Gastrocnemius medialis (tissue), 4 donors: Measurements from ENCODE around the gene UBE2Q1. TPM values are rescaled to one million over a fixed set of nuclear protein-coding genes. Genes with fewer than 3 reads are reported as not detected.

Experiments used
- ATAC-seq, 2 donors: fragments of 150-250 bp; one replicate each; pipeline ENCODE4 v1.9.1; 2016
- DNase-seq, 2 donors: peaks; one replicate each; pipeline ENCODE4 v3.0.0-alpha.2; 2019
- H3K27ac ChIP-seq, 4 donors: fragments of 200-600 bp; sonication (generic); 1 replicate in 1 of 4; 2 replicates in 3 of 4; pipeline ENCODE4 v1.5.1; 2016 to 2018; ENCODE audit warnings: mild to moderate bottlenecking in 2 of 4, moderate library complexity in 1 of 4
- H3K27me3 ChIP-seq, 3 donors: fragments of 200-600 bp; sonication (generic) in 2 of 3; 1 replicate in 1 of 3; 2 replicates in 2 of 3; pipeline versions ENCODE4 v1.5.1 to v1.6.0; 2016 to 2019; ENCODE audit warnings: mild to moderate bottlenecking in 1 of 3, moderate library complexity in 1 of 3
- H3K36me3 ChIP-seq, 2 donors: fragments of 200-600 bp; sonication (generic) in 1 of 2; one replicate each; pipeline ENCODE4 v1.5.1; 2017 to 2018
- H3K4me1 ChIP-seq, 2 donors: fragments of 200-600 bp; sonication (generic) in 1 of 2; one replicate each; pipeline ENCODE4 v1.5.1; 2016 to 2017; ENCODE audit warnings: mild to moderate bottlenecking in 2 of 2
- H3K4me3 ChIP-seq, 4 donors: fragments of 200-600 bp; sonication (generic) in 3 of 4; 1 replicate in 1 of 4; 2 replicates in 3 of 4; pipeline ENCODE4 v1.5.1; 2016 to 2019; ENCODE audit warnings: mild to moderate bottlenecking in 2 of 4
- H3K9me3 ChIP-seq, 3 donors: fragments of 200-600 bp; sonication (generic) in 2 of 3; 1 replicate in 1 of 3; 2 replicates in 2 of 3; pipeline ENCODE4 v1.5.1; 2016 to 2019
- POLR2A ChIP-seq, 2 donors: fragments of 450-650 bp; IDR thresholded peaks; one replicate each; pipeline ENCODE4 v1.6.1; 2017; ENCODE audit warnings: antibody characterized with exemption in 2 of 2, mild to moderate bottlenecking in 2 of 2, moderate library complexity in 2 of 2
- in situ Hi-C, 4 donors: fragments of 200-750 bp; cut with MboI; loops; one replicate each; pipeline versions ENCODE4 v1.15.0 to v1.8.0; 2017; ENCODE audit warnings: low sequenced_read_pairs in 4 of 4
- intact Hi-C: fragments of 100-400 bp; cut with DNase I; formaldehyde crosslinking; loops from one replicate; pipeline ENCODE4 v1.15.1; 2023; ENCODE audit warnings: low total_unique reads
- total RNA-seq, 4 donors: library from RNA; depleted of rRNA; stranded (reverse); fragments of >200 nt; gene quantifications; one replicate each; pipeline versions ENCODE4 v1.1.0 to v1.2.3, GENCODE V29; 2016
- TF ChIP-seq, protein P1 (sequence below), 5 experiments: fragments of 450-650 bp in 3 of 5; fragments of 200-600 bp in 2 of 5; sonication (generic) in 2 of 5; IDR thresholded peaks in 4 of 5; conservative IDR thresholded peaks in 1 of 5; 1 replicate in 4 of 5; 2 replicates in 1 of 5; pipeline ENCODE4 v1.5.1; 2016 to 2019; ENCODE audit warnings: antibody characterized with exemption in 5 of 5, mild to moderate bottlenecking in 3 of 5, moderate library complexity in 3 of 5

Gene UBE2Q1
- total RNA-seq, 4 donors from 2014 or later, result 18.8 to 42.8 (median 24.1) TPM

DNA sequence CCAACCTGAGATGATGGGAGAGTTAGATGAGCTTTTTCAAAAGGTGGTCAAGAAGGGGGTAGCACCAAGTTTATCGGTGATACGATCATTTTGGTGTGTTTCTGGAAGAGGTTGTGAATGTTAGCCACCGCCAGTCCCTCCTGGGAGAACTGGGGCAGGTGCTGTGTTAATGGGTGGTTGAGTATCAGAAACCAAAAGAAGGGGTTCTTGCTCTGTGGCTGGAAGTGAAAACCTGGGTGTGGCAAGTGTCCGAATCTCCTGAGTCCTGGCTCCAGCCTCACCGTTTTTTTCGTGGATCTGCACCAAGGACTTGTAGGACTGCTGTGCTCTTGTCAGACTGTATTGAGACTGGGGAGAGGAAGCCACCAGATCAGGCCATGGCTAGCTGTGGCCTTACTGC, 7.8 kb downstream of the UBE2Q1 start:
- H3K4me1 ChIP-seq, result peaks cover 16 to 17% of the 10 kb centered on the region in 2 donors
- no peak for ATAC-seq
- no peaks in the 10 kb centered on the region for H3K27me3 ChIP-seq
- H3K27ac ChIP-seq, result no peak overlapping the region
- intact Hi-C loops (loop anchor here (10.0 kb wide), 1 partner anchor 356 kb away; the partner anchor contains the start of gene TPM3), in situ Hi-C loops (loop anchor here in 2 of 4 donors (5.0 to 25.0 kb wide), 2 partner anchors 68 to 212 kb away; no protein-coding TSS in a partner anchor)
- TF ChIP-seq POLR2A (IDR thresholded peaks at IDR 0.05), result no peak
- TF ChIP-seq, protein P1, sequence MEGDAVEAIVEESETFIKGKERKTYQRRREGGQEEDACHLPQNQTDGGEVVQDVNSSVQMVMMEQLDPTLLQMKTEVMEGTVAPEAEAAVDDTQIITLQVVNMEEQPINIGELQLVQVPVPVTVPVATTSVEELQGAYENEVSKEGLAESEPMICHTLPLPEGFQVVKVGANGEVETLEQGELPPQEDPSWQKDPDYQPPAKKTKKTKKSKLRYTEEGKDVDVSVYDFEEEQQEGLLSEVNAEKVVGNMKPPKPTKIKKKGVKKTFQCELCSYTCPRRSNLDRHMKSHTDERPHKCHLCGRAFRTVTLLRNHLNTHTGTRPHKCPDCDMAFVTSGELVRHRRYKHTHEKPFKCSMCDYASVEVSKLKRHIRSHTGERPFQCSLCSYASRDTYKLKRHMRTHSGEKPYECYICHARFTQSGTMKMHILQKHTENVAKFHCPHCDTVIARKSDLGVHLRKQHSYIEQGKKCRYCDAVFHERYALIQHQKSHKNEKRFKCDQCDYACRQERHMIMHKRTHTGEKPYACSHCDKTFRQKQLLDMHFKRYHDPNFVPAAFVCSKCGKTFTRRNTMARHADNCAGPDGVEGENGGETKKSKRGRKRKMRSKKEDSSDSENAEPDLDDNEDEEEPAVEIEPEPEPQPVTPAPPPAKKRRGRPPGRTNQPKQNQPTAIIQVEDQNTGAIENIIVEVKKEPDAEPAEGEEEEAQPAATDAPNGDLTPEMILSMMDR (IDR thresholded peaks at IDR 0.05 in 4 of 5, conservative IDR thresholded peaks at IDR 0.05 in 1 of 5), result no peak
- no peaks in the 10 kb centered on the region for H3K9me3 ChIP-seq
- H3K4me3 ChIP-seq, result no peak overlapping the region
- H3K36me3 ChIP-seq, result peaks cover 0 to 72% of the 10 kb centered on the region in 2 donors
- no peak for DNase-seq

DNA sequence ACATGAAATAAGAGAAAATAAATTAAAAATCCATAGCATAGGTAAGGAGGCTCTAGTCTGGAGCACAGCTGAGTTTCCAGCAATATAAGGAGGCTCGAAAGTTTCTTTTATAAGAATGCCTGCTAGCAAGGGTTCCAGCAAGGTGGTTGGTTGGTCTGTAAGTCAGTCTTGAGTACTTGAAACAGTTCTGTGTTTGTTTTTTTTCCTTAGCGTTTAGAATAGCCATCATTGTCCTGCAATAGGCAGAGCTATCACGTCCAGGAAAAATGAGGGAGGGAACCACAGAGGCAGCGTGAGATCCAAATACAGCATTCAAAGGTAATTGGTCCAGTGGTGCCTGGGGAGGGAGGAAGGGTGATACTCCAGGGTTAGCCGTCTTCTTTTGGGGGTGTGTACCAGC, 8.4 kb downstream of the UBE2Q1 start:
- ATAC-seq (no peak), DNase-seq (no peak)
- Histone ChIP-seq H3K4me3 (no peak overlapping the region), H3K27ac (no peak overlapping the region), H3K9me3 (no peaks in the 10 kb centered on the region), H3K4me1 (peaks cover 16 to 17% of the 10 kb centered on the region in 2 donors), H3K27me3 (no peaks in the 10 kb centered on the region), H3K36me3 (peaks cover 0 to 66% of the 10 kb centered on the region in 2 donors)
- intact Hi-C loops, result loop anchor here (10.0 kb wide), 1 partner anchor 355 kb away; the partner anchor contains the start of gene TPM3
- TF ChIP-seq, protein P1 (IDR thresholded peaks at IDR 0.05 in 4 of 5, conservative IDR thresholded peaks at IDR 0.05 in 1 of 5), result no peak
- TF ChIP-seq POLR2A (IDR thresholded peaks at IDR 0.05), result no peak
- in situ Hi-C loops, result loop anchor here in 2 of 4 donors (5.0 to 25.0 kb wide), 2 partner anchors 68 to 212 kb away; no protein-coding TSS in a partner anchor

DNA sequence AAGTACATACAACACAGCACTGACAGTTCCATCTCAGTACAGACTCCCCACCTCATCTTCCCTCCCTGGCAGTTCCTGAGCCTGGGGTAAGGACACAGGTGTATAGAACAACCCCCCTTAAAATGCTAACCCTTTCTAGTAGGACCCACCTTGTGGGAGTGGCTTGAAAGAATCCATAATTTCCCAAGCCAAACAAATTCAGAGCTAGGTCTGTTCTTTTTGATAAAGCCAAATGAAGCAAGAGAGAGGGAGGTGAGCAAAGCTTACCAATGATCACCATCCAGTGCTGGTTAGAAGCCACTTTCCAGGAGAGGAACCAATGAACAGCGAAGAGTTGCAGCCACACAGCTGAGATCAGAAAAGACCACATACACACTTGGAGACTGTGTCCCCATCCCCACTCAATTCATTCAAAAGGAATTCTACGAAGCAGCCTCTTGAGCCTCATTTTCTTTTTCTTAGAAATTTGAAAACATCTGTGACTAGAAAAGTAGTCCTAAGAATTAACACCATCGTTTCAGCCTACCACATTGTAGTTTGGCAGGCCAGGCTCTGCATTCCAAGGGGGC, 9.2 kb downstream of the UBE2Q1 start:
- Histone ChIP-seq H3K9me3 (no peaks in the 10 kb centered on the region), H3K4me1 (peaks cover 15% of the 10 kb centered on the region in 2 donors), H3K27ac (no peak overlapping the region), H3K36me3 (peaks cover 0 to 58% of the 10 kb centered on the region in 2 donors), H3K27me3 (no peaks in the 10 kb centered on the region), H3K4me3 (no peak overlapping the region)
- in situ Hi-C loops, result loop anchor here in 3 of 4 donors (10.0 kb wide), 1 partner anchor 64 kb away; no protein-coding TSS in a partner anchor
- intact Hi-C loops, result no loop called here
- TF ChIP-seq, protein P1 (IDR thresholded peaks at IDR 0.05 in 4 of 5, conservative IDR thresholded peaks at IDR 0.05 in 1 of 5), result no peak
- no peak for TF ChIP-seq POLR2A (IDR thresholded peaks at IDR 0.05)
- ATAC-seq (no peak), DNase-seq (no peak)

DNA sequence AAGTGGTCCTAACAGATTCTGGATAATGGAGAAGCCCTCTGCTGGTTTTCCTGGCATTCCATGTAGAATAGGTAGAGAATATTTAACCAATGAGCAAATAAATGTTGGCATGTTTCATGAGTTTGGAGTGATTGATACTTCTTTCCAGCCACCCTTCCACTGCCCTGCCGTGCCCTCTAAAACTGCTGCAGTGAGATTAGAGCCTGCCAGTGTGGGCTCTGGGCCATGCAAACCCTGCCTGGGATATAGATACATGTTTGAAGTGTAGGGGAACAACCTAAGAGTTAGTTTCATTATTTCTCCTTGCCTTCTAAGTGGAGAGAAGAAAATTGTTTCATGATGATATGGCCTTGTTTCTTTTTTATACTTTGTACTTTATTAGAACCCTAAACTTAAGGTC, 10.4 kb downstream of the UBE2Q1 start:
- Histone ChIP-seq H3K4me1 (peaks cover 2% of the 10 kb centered on the region in 2 donors), H3K36me3 (peaks cover 0 to 45% of the 10 kb centered on the region in 2 donors), H3K4me3 (no peak overlapping the region), H3K27me3 (no peaks in the 10 kb centered on the region), H3K27ac (no peak overlapping the region), H3K9me3 (no peaks in the 10 kb centered on the region)
- TF ChIP-seq, protein P1 (IDR thresholded peaks at IDR 0.05 in 4 of 5, conservative IDR thresholded peaks at IDR 0.05 in 1 of 5), result no peak
- no peak for TF ChIP-seq POLR2A (IDR thresholded peaks at IDR 0.05)
- intact Hi-C loops (no loop called here), in situ Hi-C loops (loop anchor here in 3 of 4 donors (10.0 kb wide), 1 partner anchor 63 kb away; no protein-coding TSS in a partner anchor)
- no peak for ATAC-seq
- DNase-seq, result no peak
